Esophagus muscularis mucosa (tissue), 3 donors: ENCODE measurements around the gene ZP2.

Experiments used
- CTCF ChIP-seq, 3 experiments: fragments of 200-600 bp in 2 of 3; fragments of 450-650 bp in 1 of 3; sonication (generic) in 2 of 3; IDR thresholded peaks; one replicate each; pipeline ENCODE4 v1.5.1; 2017 to 2019; ENCODE audit warnings: antibody characterized with exemption in 3 of 3, mild to moderate bottlenecking in 2 of 3, moderate library complexity in 1 of 3
- POLR2A ChIP-seq: fragments of 450-650 bp; IDR thresholded peaks from one replicate; pipeline ENCODE4 v1.6.1; 2017; ENCODE audit warnings: antibody characterized with exemption, moderate library complexity, mild to moderate bottlenecking, low read depth
- POLR2AphosphoS5 ChIP-seq, 2 donors: sonication (generic); formaldehyde crosslinking; IDR thresholded peaks; one replicate each; pipeline ENCODE4 v1.6.1; 2017; ENCODE audit warnings: antibody characterized with exemption in 2 of 2

DNA sequence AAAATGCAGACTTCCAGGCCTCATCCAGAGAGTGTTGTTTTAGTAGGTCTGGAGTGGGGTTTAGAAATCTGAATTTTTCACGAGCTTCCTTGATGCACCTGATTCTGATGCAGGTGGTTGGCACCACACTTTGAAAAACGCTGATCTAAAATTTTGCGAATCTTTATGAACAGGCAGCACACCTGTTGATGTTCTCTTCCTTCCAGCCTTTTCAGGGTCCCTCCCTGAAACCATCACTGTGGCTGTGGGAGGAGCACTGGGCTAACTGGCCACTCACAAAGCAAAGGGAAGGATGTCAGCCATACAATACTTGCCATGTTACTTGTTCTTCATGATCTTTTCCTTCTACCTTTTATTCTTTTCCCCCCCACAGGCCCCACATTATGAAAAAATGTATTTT lies 38.7 kb downstream of the ZP2 start:
- TF ChIP-seq POLR2A (no peak), CTCF (IDR thresholded peaks at IDR 0.05) (no peak), POLR2AphosphoS5 (IDR thresholded peaks at IDR 0.05) (no peak)
